Activated B cell treated with CpG ODN at 0.5 μM for 24 hours (primary cell): ENCODE data around the gene FIGNL1. TPM values are rescaled to one million over a fixed set of nuclear protein-coding genes. Genes with fewer than 3 reads are reported as not detected.

Experiments used
- ATAC-seq: fragments of 200-7000 bp; cut with Tn5 transposase; one replicate; pipeline ENCODE4 v1.10.0; 2021; ENCODE audit warnings: low read depth, mild to moderate bottlenecking, moderate library complexity
- CTCF ChIA-PET: fragments of 350-600 bp; sonication (Branson Sonifier 250); formaldehyde crosslinking; loops from one replicate; lab custom pipeline; 2021; ENCODE audit warnings: antibody characterized with exemption; lab: Charles Lee
- POLR2A ChIA-PET: fragments of 350-600 bp; sonication (Branson Sonifier 250); formaldehyde crosslinking; loops from one replicate; lab custom pipeline; 2021; ENCODE audit warnings: antibody characterized with exemption; lab: Charles Lee
- DNase-seq: peaks from one replicate; pipeline ENCODE4 v3.0.0; 2022
- H3K27ac Mint-ChIP-seq: one replicate; pipeline ENCODE4 v1.8.0; 2020; ENCODE audit warnings: mixed read lengths
- H3K27me3 Mint-ChIP-seq: one replicate; pipeline ENCODE4 v1.8.0; 2021; ENCODE audit warnings: mixed read lengths
- H3K36me3 Mint-ChIP-seq: one replicate; pipeline ENCODE4 v1.8.0; 2021; ENCODE audit warnings: low read depth, mixed read lengths
- H3K4me1 Mint-ChIP-seq: one replicate; pipeline ENCODE4 v1.8.0; 2021; ENCODE audit warnings: mixed read lengths
- H3K4me3 Mint-ChIP-seq: one replicate; pipeline ENCODE4 v1.8.0; 2020; ENCODE audit warnings: mild to moderate bottlenecking, mixed read lengths
- H3K9me3 Mint-ChIP-seq: one replicate; pipeline ENCODE4 v1.8.0; 2020; ENCODE audit warnings: mixed read lengths
- CTCF ChIP-seq: fragments of 200-600 bp; IDR thresholded peaks from one replicate; pipeline ENCODE4 v1.8.0; 2022; ENCODE audit warnings: antibody characterized with exemption, mild to moderate bottlenecking
- intact Hi-C: fragments of 100-400 bp; cut with micrococcal nuclease; formaldehyde crosslinking; loops from one replicate; pipeline ENCODE4 v1.15.1; 2024
- total RNA-seq: library from RNA; stranded (reverse); gene quantifications from 2 replicates; pipeline ENCODE4 v1.2.3, GENCODE V29; 2022

Gene FIGNL1
- total RNA-seq, 1 donor from 2014 or later = 15.4 TPM

DNA sequence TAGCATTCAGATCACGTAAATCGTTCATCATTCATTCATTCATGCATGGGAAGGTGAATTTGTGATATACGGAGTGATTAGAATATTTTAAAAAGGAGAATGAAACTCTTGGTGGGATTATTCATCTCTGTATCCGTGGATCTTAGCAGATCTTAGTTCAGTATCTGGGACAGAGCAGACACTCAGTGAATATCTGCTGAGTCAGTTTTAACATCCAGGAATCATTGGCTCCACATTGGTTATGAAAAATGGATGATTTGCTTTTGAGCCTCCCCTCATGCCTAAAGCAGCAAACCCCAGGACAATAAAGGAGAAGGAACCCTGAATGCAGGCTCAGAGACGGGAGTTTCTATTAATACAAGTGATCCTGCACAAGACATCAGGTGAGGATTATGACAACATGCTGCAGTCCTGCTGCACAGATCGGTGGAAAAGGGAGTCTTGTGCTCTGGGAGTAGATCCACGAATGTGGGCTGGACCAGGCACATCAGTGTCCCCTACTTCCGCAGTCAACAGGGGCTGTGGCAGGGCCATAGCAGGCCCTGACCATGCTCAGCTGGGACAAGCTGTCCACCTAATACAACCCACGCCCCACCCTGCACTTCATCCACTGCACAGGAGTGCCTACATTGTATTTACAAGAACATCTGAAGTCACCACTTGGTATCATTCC lies 26.9 kb upstream of the FIGNL1 start:
- intact Hi-C loops = no loop called here
- CTCF ChIA-PET = interaction anchor here (1.5 kb wide), 1 partner anchor 9 kb away, joined by 3 read pairs; no protein-coding TSS in a partner anchor
- POLR2A ChIA-PET = no interaction called here

DNA sequence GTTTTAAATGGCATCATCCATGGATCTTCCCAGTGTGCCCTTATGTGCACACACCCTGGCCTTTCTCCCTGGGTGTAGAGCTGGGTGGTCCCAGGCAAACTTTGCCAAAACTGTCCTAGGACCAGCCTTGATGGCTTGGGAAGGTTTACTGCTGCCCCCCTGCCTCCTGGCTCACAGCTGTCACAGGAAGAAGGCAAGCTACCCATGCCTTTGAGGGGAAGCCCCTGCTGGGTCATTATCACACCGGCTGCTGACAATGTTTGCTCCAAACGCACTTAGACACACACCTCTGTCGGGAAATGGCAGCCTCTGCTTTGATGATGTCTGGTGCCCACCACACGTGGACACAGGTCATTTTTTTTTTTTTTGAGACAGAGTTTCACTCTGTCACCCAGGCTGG lies 25.2 kb upstream of the FIGNL1 start:
- POLR2A ChIA-PET = interaction anchor here (0.7 kb wide), 1 partner anchor 235 kb away, joined by 3 read pairs; no protein-coding TSS in a partner anchor
- Mint-ChIP-seq H3K27me3 (peaks cover 12% of the 10 kb centered on the region), H3K9me3 (no peaks in the 10 kb centered on the region), H3K4me1 (no peaks in the 10 kb centered on the region), H3K36me3 (no peaks in the 10 kb centered on the region), H3K27ac (no peak overlapping the region), H3K4me3 (no peak overlapping the region)
- DNase-seq (no peak), ATAC-seq (no peak)
- TF ChIP-seq CTCF = no peak
- intact Hi-C loops = no loop called here
- CTCF ChIA-PET = interaction anchor here (1.3 kb wide), 1 partner anchor 9 kb away, joined by 3 read pairs; no protein-coding TSS in a partner anchor

More for the DNA sequence above, 26.9 kb upstream of the FIGNL1 start:
- Mint-ChIP-seq H3K27ac (no peak overlapping the region), H3K36me3 (no peaks in the 10 kb centered on the region), H3K4me1 (no peaks in the 10 kb centered on the region), H3K27me3 (peaks cover 13% of the 10 kb centered on the region), H3K9me3 (no peaks in the 10 kb centered on the region), H3K4me3 (no peak overlapping the region)
- no peak for TF ChIP-seq CTCF
- ATAC-seq (no peak), DNase-seq (no peak)

DNA sequence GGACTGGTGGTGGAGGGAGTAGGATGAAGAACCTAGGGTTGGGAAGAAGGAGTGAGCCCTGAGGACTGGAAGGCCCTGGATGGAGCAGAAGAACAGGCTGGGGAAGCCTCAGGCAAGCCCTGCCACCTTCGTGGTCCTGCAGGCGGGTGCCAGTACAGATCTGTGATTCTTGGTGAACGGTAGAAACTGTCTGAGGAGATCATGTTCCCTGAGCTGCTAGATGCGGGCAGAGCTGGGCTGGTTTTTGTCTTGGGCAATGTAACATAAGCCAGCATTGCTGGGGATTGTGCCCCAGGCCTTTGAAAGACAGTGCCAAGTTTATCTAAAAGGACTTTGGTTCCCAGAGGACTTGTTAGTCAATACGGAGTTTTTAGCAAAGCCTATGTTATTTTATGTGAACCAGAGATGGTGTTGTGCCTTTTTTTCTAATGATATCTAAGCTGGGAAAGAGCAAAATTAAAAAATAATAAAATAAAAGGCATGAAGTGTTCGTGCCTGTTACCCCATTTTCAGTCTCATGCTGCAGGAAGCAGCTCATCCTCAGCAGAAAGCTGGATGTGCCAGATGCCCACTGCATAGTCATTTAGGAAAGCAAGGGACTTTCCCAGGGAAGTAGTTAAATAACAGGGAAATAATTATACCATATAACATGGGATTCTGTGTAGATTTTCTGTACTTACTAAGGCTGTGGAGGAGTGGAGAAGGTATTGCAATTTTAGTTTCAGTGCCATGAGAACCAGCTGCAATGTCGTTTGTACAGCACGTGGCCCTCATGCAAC lies 24.4 kb upstream of the FIGNL1 start:
- Mint-ChIP-seq H3K36me3 (no peaks in the 10 kb centered on the region), H3K4me3 (no peak overlapping the region), H3K9me3 (no peaks in the 10 kb centered on the region), H3K4me1 (no peaks in the 10 kb centered on the region), H3K27me3 (peaks cover 6% of the 10 kb centered on the region), H3K27ac (no peak overlapping the region)
- DNase-seq = no peak
- no peak for ATAC-seq
- ChIA-PET CTCF (interaction anchor here (1.3 kb wide), 1 partner anchor 8 kb away, joined by 3 read pairs; no protein-coding TSS in a partner anchor), POLR2A (interaction anchor here (0.7 kb wide), 1 partner anchor 234 kb away, joined by 3 read pairs; no protein-coding TSS in a partner anchor)
- intact Hi-C loops = no loop called here
- TF ChIP-seq CTCF = no peak

GRCh38 chr7:50473531-50473930 lies 23.4 kb upstream of the FIGNL1 start:
- H3K4me3 Mint-ChIP-seq = no peak overlapping the region
- H3K27me3 Mint-ChIP-seq = peaks cover 6% of the 10 kb centered on the region
- POLR2A ChIA-PET = no interaction called here
- CTCF ChIA-PET = no interaction called here
- no peak for ATAC-seq
- no peak for DNase-seq
- no peaks in the 10 kb centered on the region for H3K36me3 Mint-ChIP-seq
- H3K27ac Mint-ChIP-seq = no peak overlapping the region
- no peaks in the 10 kb centered on the region for H3K9me3 Mint-ChIP-seq
- no peaks in the 10 kb centered on the region for H3K4me1 Mint-ChIP-seq
- intact Hi-C loops = no loop called here
- no peak for TF ChIP-seq CTCF

- TF ChIP-seq CTCF = no peak
- peaks cover 3% of the 10 kb centered on the region for H3K27me3 Mint-ChIP-seq
- CTCF ChIA-PET = no interaction called here
These were observed 22.3 kb upstream of the FIGNL1 start for GRCh38 chr7:50472427-50472826.

More at GRCh38 chr7:50472427-50472826, 22.3 kb upstream of the FIGNL1 start:
- Mint-ChIP-seq H3K4me1 (peaks cover 8% of the 10 kb centered on the region), H3K36me3 (no peaks in the 10 kb centered on the region), H3K4me3 (no peak overlapping the region), H3K9me3 (no peaks in the 10 kb centered on the region), H3K27ac (no peak overlapping the region)
- ATAC-seq (no peak), DNase-seq (no peak)
- POLR2A ChIA-PET = no interaction called here
- intact Hi-C loops = no loop called here
